Panc1 (cell line): Measurements from ENCODE around the gene TMEM131L.

Experiments
- CTCF ChIP-seq: fragments of 450-650 bp; IDR thresholded peaks from 2 replicates; pipeline ENCODE4 v1.5.1; 2017; ENCODE audit warnings: mild to moderate bottlenecking
- POLR2AphosphoS5 ChIP-seq: IDR thresholded peaks from 2 replicates; pipeline ENCODE4 v1.6.1; 2012; ENCODE audit warnings: mild to moderate bottlenecking, low read depth, low read length, moderate library complexity
- SIN3A ChIP-seq: IDR thresholded peaks from 2 replicates; pipeline ENCODE4 v1.6.1; 2012; ENCODE audit warnings: low read depth, mild to moderate bottlenecking, low read length, moderate library complexity, borderline replicate concordance; ENCODE audit not compliant: insufficient read depth
- TCF7L2 ChIP-seq: IDR thresholded peaks from 2 replicates; pipeline ENCODE4 v1.6.1; 2011; ENCODE audit warnings: mild to moderate bottlenecking, low read depth, low read length, inconsistent platforms
- TF ChIP-seq, protein P1 (sequence below), 2 experiments: IDR thresholded peaks; 2 replicates each; pipeline ENCODE4 v1.6.1; 2011 to 2012; ENCODE audit warnings: low read depth in 2 of 2, control low read depth in 1 of 2, low read length in 1 of 2, mild to moderate bottlenecking in 1 of 2, moderate library complexity in 1 of 2; ENCODE audit not compliant: insufficient read depth in 1 of 2

- TF ChIP-seq CTCF (no peak), SIN3A (no peak), TCF7L2 (no peak), POLR2AphosphoS5 (no peak)
- TF ChIP-seq, protein P1, sequence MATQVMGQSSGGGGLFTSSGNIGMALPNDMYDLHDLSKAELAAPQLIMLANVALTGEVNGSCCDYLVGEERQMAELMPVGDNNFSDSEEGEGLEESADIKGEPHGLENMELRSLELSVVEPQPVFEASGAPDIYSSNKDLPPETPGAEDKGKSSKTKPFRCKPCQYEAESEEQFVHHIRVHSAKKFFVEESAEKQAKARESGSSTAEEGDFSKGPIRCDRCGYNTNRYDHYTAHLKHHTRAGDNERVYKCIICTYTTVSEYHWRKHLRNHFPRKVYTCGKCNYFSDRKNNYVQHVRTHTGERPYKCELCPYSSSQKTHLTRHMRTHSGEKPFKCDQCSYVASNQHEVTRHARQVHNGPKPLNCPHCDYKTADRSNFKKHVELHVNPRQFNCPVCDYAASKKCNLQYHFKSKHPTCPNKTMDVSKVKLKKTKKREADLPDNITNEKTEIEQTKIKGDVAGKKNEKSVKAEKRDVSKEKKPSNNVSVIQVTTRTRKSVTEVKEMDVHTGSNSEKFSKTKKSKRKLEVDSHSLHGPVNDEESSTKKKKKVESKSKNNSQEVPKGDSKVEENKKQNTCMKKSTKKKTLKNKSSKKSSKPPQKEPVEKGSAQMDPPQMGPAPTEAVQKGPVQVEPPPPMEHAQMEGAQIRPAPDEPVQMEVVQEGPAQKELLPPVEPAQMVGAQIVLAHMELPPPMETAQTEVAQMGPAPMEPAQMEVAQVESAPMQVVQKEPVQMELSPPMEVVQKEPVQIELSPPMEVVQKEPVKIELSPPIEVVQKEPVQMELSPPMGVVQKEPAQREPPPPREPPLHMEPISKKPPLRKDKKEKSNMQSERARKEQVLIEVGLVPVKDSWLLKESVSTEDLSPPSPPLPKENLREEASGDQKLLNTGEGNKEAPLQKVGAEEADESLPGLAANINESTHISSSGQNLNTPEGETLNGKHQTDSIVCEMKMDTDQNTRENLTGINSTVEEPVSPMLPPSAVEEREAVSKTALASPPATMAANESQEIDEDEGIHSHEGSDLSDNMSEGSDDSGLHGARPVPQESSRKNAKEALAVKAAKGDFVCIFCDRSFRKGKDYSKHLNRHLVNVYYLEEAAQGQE (IDR thresholded peaks at IDR 0.05; ENCODE audit: insufficient read depth in 1 of 2, low read depth in 2 of 2, low read length in 1 of 2), result no peak
Observed at GRCh38 chr4:153612878-153613277, 146.7 kb downstream of the TMEM131L start.
